ENCODE measurements around the gene PDE6B.
A peak's percentile ranks its signal among the peaks of the same experiment; 100 is the strongest.

The PDE6B gene

DNA sequence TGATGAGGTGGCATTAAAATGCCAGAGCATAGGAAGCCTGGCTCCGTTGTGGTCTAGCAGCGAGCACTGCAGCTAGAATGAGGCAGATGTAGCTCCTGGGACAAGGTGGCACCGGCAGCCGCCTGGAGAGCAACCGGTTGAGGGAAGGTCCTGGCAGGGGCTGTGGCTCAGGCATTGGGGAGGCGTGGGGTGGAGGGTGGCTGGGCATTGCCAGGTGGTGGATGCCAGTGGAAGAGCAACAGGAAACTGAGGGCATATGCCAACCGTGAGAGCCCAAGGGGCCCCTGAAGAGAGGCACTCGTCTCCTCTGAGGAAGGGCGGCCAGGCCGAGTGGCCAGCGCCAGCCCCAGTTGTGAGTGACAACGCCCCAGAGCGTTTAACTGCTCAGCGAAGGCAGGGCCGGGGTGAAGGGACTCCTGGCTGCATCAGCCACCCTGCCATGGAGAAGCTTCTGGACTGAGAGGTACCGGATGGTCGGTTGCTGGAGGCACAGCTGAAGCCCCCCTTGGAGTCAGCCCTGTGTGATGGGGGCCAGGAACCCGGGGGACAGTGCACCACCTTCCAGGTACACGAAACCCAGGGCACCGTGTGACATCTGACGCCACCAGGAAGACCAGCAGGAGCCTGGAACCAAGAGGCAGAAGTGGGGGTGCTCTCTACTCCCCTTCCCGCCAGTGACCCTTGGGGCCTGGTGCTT, 13.2 kb upstream of the PDE6B start:
- Histone ChIP-seq H3K4me1 (peaks cover 36% of the 10 kb centered on the region), H3K9me3 (peaks cover 28% of the 10 kb centered on the region), H3K36me3 (no peaks in the 10 kb centered on the region), H3K27me3 (no peaks in the 10 kb centered on the region), H3K4me3 (no peak overlapping the region), H3K27ac (peak overlapping the region; percentile 46; the same call in 1 of the 2 replicates), H4K20me1 (no peaks in the 10 kb centered on the region), H3K9ac (peak overlapping the region; percentile 41; the same call in 1 of the 2 replicates), H3K4me2 (peak overlapping the region; percentile 61)
- no peak for TF ChIP-seq Cebpa-rat (IDR thresholded peaks at IDR 0.05)

DNA sequence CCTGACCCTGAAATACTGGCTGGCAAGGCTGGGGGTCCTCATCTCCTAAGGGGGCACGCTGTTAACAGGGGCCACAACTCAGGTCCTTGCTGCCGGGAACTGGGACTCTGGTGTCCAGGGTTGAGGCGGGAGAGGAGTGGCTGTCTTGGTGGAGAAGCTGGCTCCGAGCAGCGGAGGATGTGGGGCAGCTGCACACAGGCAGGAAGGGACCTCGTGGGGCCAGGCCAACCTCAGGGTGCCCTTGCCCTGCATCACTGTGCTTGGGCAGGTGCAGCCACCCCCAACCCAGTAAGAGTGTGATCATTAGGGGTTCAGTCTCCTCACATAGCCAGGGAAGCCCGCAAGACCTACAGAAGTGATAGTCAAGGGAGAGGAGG, 12.6 kb upstream of the PDE6B start:
- no peaks in the 10 kb centered on the region for H3K27me3 ChIP-seq
- TF ChIP-seq Cebpa-rat (IDR thresholded peaks at IDR 0.05), result no peak
- peak overlapping the region; percentile 61 for H3K4me2 ChIP-seq
- H3K9me3 ChIP-seq, result peaks cover 28% of the 10 kb centered on the region
- no peak overlapping the region for H3K9ac ChIP-seq
- H4K20me1 ChIP-seq, result no peaks in the 10 kb centered on the region
- peak overlapping the region; percentile 46; the same call in 1 of the 2 replicates for H3K27ac ChIP-seq
- peaks cover 36% of the 10 kb centered on the region for H3K4me1 ChIP-seq
- no peaks in the 10 kb centered on the region for H3K36me3 ChIP-seq
- H3K4me3 ChIP-seq, result no peak overlapping the region

DNA sequence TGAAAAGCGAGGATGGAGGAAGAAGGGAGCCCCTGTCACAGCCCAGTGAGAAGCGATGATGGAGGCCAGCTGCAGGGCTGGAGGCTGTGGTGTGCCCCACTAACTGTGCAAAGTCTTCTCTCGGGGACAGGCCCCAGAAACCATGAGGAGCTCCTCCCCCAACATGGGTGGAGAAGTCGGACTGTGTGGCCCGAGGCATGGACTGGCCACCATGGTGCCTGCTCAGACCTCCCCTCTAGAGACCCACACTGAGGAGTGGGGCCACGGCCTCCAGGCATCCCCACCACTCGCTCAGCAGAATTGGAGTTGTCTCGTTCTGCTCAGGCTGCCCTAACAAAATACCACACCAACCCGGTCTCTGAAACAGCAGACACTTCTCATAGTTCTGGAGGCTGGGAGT, 12.2 kb upstream of the PDE6B start:
- peak overlapping the region; percentile 61; the same call in 1 of the 2 replicates for H3K4me2 ChIP-seq
- H3K4me1 ChIP-seq, result peaks cover 36% of the 10 kb centered on the region
- H3K36me3 ChIP-seq, result no peaks in the 10 kb centered on the region
- peaks cover 32% of the 10 kb centered on the region for H3K9me3 ChIP-seq
- no peaks in the 10 kb centered on the region for H3K27me3 ChIP-seq
- H3K9ac ChIP-seq, result no peak overlapping the region
- no peak for TF ChIP-seq Cebpa-rat (IDR thresholded peaks at IDR 0.05)
- no peaks in the 10 kb centered on the region for H4K20me1 ChIP-seq
- no peak overlapping the region for H3K4me3 ChIP-seq
- H3K27ac ChIP-seq, result no peak overlapping the region

DNA sequence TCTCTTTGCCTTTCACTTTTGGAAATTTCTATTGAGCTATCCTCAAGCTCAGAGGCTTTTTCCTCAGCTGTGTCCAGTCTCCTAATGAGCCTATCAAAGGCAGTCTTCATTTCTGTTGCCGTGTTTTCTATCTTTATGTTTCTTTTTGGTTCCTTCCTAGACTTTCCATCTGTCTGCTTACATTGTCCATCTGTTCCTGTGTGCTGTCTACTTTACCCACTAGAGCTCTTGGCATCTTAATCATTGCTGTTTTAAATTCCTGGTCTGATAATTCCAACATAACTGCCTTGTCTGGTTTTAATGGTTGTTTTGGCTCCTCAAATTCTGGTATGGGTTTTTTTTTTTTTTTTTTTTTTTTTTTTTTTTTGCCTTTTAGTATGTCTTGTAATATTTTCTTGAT, 9.3 kb upstream of the PDE6B start:
- no peak for TF ChIP-seq Cebpa-rat (IDR thresholded peaks at IDR 0.05)
- peaks cover 36% of the 10 kb centered on the region for H3K4me1 ChIP-seq
- H3K36me3 ChIP-seq, result no peaks in the 10 kb centered on the region

DNA sequence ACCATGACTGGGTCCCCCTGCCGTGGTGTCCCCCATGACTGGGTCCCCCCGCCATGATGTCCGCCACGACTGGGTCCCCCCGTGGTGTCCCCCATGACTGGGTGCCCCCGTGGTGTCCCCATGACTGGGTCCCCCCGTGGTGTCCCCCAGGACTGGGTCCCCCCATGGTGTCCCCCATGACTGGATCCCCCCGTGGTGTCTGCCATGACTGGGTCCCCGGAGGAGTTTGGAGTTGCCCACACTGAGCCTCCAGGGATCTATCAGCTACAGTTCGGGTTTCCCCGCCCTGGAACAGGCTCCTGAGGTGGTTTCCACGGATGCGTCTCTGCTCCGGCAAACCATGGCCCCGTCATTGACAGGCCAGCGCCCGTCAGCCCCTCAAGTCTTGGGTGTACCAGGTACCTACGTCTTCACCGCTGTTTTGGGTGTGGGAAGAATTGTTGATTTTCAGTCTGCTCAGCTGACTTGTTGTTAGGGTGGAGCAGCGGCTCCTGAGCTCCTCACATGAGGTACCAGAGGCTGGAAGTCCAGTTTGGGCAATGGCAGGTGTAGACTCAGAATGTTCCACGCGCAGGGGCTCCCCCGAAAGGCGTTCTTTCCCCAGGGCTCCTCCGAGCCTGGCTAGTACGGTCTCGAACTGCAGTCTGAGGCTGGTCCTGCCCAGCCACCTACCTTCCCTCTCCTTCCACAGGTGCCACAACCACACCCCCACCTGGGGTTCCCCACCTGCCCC, 8.3 kb upstream of the PDE6B start:
- H3K9ac ChIP-seq, result no peak overlapping the region
- H3K4me3 ChIP-seq, result no peak overlapping the region
- TF ChIP-seq Cebpa-rat (IDR thresholded peaks at IDR 0.05), result no peak
- H3K9me3 ChIP-seq, result peaks cover 29% of the 10 kb centered on the region
- H3K4me2 ChIP-seq, result no peak overlapping the region
- no peaks in the 10 kb centered on the region for H3K27me3 ChIP-seq
- peaks cover 27% of the 10 kb centered on the region for H3K4me1 ChIP-seq
- no peaks in the 10 kb centered on the region for H3K36me3 ChIP-seq
- no peaks in the 10 kb centered on the region for H4K20me1 ChIP-seq
- H3K27ac ChIP-seq, result no peak overlapping the region

More for the DNA sequence above, 9.3 kb upstream of the PDE6B start:
- no peak overlapping the region for H3K9ac ChIP-seq
- no peaks in the 10 kb centered on the region for H3K27me3 ChIP-seq
- H3K4me3 ChIP-seq, result no peak overlapping the region
- no peaks in the 10 kb centered on the region for H4K20me1 ChIP-seq
- H3K4me2 ChIP-seq, result 0 out of 2 replicates have a peak overlapping the region, but pooled peaks have one; percentile 8
- H3K9me3 ChIP-seq, result peaks cover 29% of the 10 kb centered on the region
- H3K27ac ChIP-seq, result 0 out of 2 replicates have a peak overlapping the region, but pooled peaks have one; percentile 6

DNA sequence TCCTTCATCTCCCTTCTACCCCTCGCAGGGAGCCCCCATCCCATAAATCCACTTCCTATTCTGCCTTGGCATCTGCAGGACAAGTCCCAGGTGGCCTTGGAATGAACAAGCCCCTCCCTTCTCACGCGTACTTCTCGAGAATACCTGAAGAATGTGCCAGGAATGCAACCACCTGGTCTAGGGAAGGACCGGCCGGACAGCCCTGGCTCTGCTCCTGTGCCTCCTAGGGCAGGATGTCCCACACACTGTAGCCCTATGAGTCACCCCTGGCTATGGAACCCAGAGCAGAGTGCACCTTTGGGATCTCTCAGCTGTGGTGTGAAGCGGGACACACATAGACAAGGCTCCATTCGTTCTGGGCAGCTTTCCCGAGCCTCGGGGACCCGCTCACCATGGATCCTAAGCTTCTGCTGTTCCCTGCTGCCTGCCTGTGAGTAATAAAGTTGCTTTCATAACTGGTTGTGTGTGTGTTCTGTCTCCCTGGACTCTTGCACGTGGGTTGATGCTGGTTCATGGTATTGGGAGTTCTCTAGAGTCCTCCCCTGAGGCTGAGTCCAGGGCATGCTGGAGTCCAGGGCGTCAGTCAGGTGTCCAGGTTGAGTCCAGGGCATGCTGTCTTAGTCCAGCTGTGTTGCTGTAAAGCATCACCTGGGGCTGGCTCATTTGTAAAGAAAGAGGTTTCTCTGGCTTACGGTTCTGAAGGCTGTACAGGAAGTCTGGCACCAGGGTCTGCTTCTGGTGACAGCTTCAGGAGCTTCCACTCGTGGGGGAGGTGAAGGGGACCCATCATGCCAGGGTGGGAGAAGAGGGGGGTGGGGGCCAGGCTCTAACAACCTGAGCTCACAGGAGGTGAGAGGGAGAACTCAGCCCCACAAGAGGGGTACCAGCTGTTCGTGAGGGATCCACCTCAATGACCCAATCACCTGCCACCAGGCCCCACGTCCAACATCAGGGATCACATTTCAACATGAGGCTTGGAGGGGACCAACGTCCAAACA, 7.4 kb upstream of the PDE6B start:
- peaks cover 19% of the 10 kb centered on the region for H3K4me1 ChIP-seq
- TF ChIP-seq Cebpa-rat (IDR thresholded peaks at IDR 0.05), result no peak
- H3K4me3 ChIP-seq, result no peak overlapping the region
- H3K36me3 ChIP-seq, result no peaks in the 10 kb centered on the region
- H3K9me3 ChIP-seq, result peaks cover 29% of the 10 kb centered on the region
- no peak overlapping the region for H3K9ac ChIP-seq
- no peak overlapping the region for H3K27ac ChIP-seq
- no peak overlapping the region for H3K4me2 ChIP-seq
- H3K27me3 ChIP-seq, result no peaks in the 10 kb centered on the region
- H4K20me1 ChIP-seq, result no peaks in the 10 kb centered on the region

DNA sequence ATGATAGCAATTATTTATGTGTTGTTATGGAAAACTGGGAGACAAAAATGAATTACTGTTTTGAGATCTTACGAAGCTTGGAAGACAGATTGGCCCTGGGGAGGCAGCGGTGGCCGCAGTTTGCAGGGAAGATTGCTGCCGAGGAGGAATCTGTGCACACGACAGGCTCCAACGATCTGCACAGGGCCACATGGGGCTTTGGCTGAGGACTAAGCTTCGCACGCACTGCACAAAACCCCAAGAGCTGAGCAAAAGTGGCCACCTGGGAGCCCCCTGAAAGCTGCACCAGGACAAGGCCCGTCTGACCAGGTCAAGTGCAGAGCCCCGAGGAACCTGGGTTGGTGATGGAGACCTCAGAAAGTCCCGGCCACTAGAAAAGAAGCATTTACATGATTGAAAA, 5.2 kb upstream of the PDE6B start:
- no peak for TF ChIP-seq Cebpa-rat (IDR thresholded peaks at IDR 0.05)

DNA sequence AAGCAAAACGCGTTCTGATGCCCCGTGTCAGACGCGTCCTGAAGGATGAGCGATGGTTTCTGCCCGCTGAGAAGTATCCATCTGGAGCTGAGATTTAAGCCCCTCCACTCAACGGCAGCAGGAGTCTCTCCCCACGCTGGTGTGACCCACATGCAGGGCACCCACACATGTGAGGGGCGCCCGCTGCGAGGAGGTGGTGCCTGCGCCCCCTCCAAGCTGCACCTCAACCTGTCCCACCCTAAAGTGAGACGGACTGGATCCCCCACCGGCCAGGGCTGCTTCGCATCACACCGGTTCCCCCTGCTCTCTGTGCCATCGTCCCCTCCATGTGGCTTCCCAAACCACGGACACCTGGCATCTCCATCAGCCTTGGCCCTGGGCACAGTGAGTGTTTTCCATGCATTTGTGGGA, 4.5 kb upstream of the PDE6B start:
- Histone ChIP-seq H3K27me3 (no peaks in the 10 kb centered on the region), H3K9me3 (peaks cover 25% of the 10 kb centered on the region), H4K20me1 (no peaks in the 10 kb centered on the region), H3K4me1 (peaks cover 32% of the 10 kb centered on the region), H3K9ac (no peak overlapping the region), H3K36me3 (no peaks in the 10 kb centered on the region), H3K4me3 (no peak overlapping the region), H3K4me2 (no peak overlapping the region), H3K27ac (no peak overlapping the region)
- TF ChIP-seq Cebpa-rat (IDR thresholded peaks at IDR 0.05), result no peak

More for the DNA sequence above, 5.2 kb upstream of the PDE6B start:
- no peaks in the 10 kb centered on the region for H4K20me1 ChIP-seq
- peaks cover 32% of the 10 kb centered on the region for H3K4me1 ChIP-seq
- peaks cover 25% of the 10 kb centered on the region for H3K9me3 ChIP-seq
- no peak overlapping the region for H3K4me2 ChIP-seq
- H3K27me3 ChIP-seq, result no peaks in the 10 kb centered on the region
- H3K36me3 ChIP-seq, result no peaks in the 10 kb centered on the region
- H3K4me3 ChIP-seq, result no peak overlapping the region
- H3K27ac ChIP-seq, result no peak overlapping the region
- no peak overlapping the region for H3K9ac ChIP-seq

DNA sequence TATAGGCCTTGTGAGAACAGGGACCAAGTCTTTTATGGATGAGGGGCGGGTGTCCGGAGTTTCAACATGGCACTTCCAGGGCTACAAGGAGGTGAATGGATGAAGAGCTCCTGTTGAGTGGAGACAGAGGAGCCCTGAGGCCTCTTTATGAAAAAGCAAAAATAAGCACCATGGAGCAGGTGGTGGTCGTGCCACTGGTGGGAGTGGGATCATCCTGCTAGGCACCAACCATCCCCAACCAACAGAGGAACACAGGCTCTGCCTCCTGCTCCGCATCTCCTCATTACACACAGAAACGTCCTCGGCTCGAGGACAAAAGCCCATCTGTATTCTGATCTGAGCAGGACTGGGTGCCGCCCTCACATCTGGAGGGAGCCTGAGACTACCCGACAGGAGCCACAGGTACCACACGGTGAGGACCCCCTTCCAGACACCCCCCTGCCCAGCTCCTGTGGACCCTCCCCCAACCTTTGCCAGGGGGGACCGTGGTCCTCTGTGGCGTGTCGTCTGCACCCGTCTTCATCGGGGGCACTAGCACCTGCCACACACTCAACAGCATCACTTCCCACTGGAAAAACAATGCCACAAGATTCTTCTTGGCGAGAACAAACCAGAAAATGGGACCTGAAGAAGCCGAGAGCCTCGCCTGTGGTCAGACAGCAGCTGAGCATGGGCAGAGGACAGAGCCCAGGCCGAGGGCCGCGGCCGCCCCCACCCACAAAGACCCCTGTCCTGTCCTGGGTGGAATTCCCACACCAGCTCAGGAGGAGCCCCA, 3.9 kb upstream of the PDE6B start:
- Histone ChIP-seq H3K27me3 (no peaks in the 10 kb centered on the region), H3K36me3 (no peaks in the 10 kb centered on the region), H4K20me1 (no peaks in the 10 kb centered on the region), H3K27ac (no peak overlapping the region), H3K4me2 (no peak overlapping the region), H3K4me1 (peaks cover 32% of the 10 kb centered on the region), H3K4me3 (no peak overlapping the region), H3K9me3 (peaks cover 25% of the 10 kb centered on the region), H3K9ac (no peak overlapping the region)
- TF ChIP-seq Cebpa-rat (IDR thresholded peaks at IDR 0.05), result no peak
